Brain microvascular endothelial cell (primary cell): ENCODE measurements around the gene DUSP6.

Source experiments
- DNase-seq: peaks from one replicate; pipeline ENCODE4 v3.0.0-alpha.2; 2020
- H3K27ac ChIP-seq: fragments of 250-450 bp; sonication (Bioruptor Pico); 2 replicates; pipeline ENCODE4 v1.5.1; 2020; ENCODE audit warnings: mild to moderate bottlenecking, moderate library complexity
- H3K27me3 ChIP-seq: fragments of 250-450 bp; sonication (Bioruptor Pico); replicated peaks from 2 replicates; pipeline ENCODE4 v1.5.1; 2020; ENCODE audit warnings: mild to moderate bottlenecking
- H3K36me3 ChIP-seq: fragments of 250-450 bp; sonication (Bioruptor Pico); replicated peaks from 2 replicates; pipeline ENCODE4 v1.5.1; 2020; ENCODE audit warnings: mild to moderate bottlenecking
- H3K4me3 ChIP-seq: 2 replicates; pipeline ENCODE4 v1.5.1; 2011; ENCODE audit warnings: low read depth, mild to moderate bottlenecking, control low read depth, low read length, moderate library complexity
- CTCF ChIP-seq: IDR thresholded peaks from 2 replicates; pipeline ENCODE4 v1.5.1; 2011; ENCODE audit warnings: low read depth, mild to moderate bottlenecking, moderate library complexity, low read length, control low read depth, inconsistent platforms; ENCODE audit errors: missing control alignments
- in situ Hi-C: cut with HindIII; loops from 2 replicates; pipeline ENCODE4 v1.10.0; 2017; ENCODE audit warnings: low sequenced_read_pairs, low pct_ligation_motif_present

DUSP6 gene

GRCh38 chr12:89392391-89392790 lies 40.1 kb upstream of the DUSP6 start:
- H3K27ac ChIP-seq, result no peak overlapping the region
- DNase-seq, result no peak
- no peak overlapping the region for H3K4me3 ChIP-seq
- TF ChIP-seq CTCF, result no peak
- H3K36me3 ChIP-seq, result no peaks in the 10 kb centered on the region
- no peaks in the 10 kb centered on the region for H3K27me3 ChIP-seq
- in situ Hi-C loops, result no loop called here

DNA sequence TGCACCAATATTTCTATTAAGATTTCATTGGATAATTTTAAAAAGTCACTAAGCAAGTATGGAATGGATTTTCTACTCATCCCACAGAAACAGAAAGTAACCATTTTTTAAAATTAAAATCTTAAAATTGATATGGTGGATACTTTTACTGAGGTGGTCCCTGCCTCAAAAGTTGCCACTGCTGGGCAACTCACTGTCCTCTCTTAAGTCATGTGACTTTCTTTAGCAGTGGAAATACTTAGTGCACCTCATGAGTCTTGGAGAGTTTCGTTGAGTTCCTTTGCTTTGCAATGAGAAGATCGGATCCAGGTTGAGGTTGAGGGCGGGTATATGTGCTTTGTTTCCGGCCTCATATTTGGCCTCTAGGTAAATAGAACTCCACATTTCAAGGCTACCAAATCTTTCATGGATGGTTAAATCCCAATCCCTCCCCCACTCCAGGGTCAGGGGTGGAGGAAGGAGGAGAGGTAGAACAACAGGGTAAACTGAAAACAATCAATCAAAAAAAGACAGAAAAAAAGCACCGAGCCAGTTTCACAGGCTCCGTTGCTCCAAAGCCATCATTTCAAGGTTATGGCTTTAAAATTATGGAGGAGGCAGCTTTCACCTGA lies 39.5 kb upstream of the DUSP6 start:
- in situ Hi-C loops, result no loop called here
- no peaks in the 10 kb centered on the region for H3K27me3 ChIP-seq
- no peaks in the 10 kb centered on the region for H3K36me3 ChIP-seq
- no peak for TF ChIP-seq CTCF
- DNase-seq, result no peak
- H3K27ac ChIP-seq, result peak overlapping the region; percentile 48
- H3K4me3 ChIP-seq, result no peak overlapping the region

DNA sequence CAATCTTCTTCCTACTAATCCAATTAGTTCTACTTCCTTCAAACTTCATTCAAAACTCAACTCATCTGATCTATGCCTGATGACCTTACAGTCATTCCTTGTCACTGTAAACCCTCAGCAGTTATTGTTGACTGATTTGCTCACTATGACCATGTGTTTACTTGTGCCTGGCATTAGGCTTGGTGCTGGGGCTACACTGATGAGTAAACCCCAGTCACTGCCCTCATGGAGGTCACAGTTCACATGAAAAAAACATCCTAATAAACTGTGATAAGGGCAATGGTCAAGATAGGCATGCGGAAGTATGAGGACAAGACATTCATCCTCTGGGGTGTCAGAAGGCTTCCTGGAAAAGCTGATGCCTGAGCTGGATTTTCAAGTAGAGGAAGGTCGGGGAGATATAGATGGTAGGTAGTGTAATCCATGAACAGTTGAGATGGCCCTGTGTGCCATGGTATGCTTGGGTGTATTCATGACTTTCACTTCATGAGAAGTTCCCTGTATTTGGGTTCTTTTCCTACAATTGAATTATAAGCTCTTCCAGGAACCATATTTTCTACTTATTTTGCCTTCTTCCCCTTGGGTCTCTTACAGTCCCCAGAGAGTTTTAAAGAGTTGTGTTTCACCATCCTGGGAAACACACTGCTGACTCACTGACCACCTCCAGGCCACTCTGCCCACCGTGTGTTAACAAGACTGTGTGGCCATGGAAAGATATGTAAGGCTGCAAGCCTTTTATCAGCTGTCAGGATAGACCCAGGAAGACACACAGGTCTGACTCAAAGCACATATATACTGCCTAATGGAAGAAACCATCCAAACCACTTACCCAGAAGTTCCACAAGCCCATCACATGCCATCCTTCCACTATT lies 38.7 kb upstream of the DUSP6 start:
- peak; percentile 84 for DNase-seq
- peak overlapping the region; percentile 48 for H3K27ac ChIP-seq

GRCh38 chr12:89389755-89390661 lies 37.7 kb upstream of the DUSP6 start:
- no peak overlapping the region for H3K4me3 ChIP-seq
- in situ Hi-C loops, result no loop called here
- TF ChIP-seq CTCF, result no peak
- no peaks in the 10 kb centered on the region for H3K27me3 ChIP-seq
- peak overlapping the region; percentile 48 for H3K27ac ChIP-seq
- peak; percentile 40 for DNase-seq
- no peaks in the 10 kb centered on the region for H3K36me3 ChIP-seq

More for the DNA sequence above, 38.7 kb upstream of the DUSP6 start:
- Histone ChIP-seq H3K27me3 (no peaks in the 10 kb centered on the region), H3K36me3 (no peaks in the 10 kb centered on the region), H3K4me3 (no peak overlapping the region)
- in situ Hi-C loops, result no loop called here
- TF ChIP-seq CTCF, result no peak

DNA sequence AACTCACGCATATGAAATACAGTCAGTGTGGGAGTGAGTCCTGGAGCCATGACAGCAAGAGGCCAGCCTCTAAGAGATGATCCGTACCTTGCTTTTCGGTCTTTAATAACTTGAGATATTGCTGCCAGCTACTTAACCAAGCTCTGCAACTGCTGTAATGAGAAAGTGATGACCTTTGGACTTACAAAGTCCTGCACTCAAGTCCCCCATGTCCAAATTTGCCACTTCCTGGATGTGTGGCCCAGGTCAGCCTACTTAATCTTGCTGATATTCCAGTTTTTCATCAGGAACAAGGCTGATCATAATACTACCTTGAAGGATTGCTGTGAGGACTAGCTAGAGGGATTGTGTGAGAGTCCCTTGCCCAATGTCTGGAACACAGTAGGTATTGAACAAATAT lies 33.8 kb upstream of the DUSP6 start:
- no peak for TF ChIP-seq CTCF
- DNase-seq, result no peak
- no peak overlapping the region for H3K27ac ChIP-seq
- H3K36me3 ChIP-seq, result no peaks in the 10 kb centered on the region
- no peak overlapping the region for H3K4me3 ChIP-seq
- in situ Hi-C loops, result no loop called here
- no peaks in the 10 kb centered on the region for H3K27me3 ChIP-seq
